GM10266 (cell line): Measurements from ENCODE around the gene AMMECR1.
"Not testable (repeated sequence)": the region's sequence is repeated elsewhere in the genome, so short reads cannot be mapped to it uniquely, and the experiment has no call there.

Experiments used
- DNase-seq: peaks from one replicate; pipeline ENCODE4 v3.0.0; 2012; ENCODE audit errors: extremely low spot score
- CTCF ChIP-seq: IDR thresholded peaks from 2 replicates; pipeline ENCODE4 v1.5.1; 2012; ENCODE audit warnings: mild to moderate bottlenecking, low read depth; ENCODE audit not compliant: control insufficient read depth, insufficient read depth; ENCODE audit errors: missing control alignments

Gene AMMECR1

GRCh38 chrX:110241816-110242215, 76.1 kb downstream of the AMMECR1 start:
- DNase-seq = no peak
- no peak for TF ChIP-seq CTCF

- DNase-seq = not testable (repeated sequence)
These were observed 79.6 kb downstream of the AMMECR1 start for GRCh38 chrX:110238259-110238658.

GRCh38 chrX:110231485-110231884, 86.4 kb downstream of the AMMECR1 start:
- DNase-seq = not testable (repeated sequence)

- not testable (repeated sequence) for DNase-seq
These were observed 88.3 kb downstream of the AMMECR1 start for GRCh38 chrX:110229497-110230111.

- DNase-seq = no peak
These were observed 89.4 kb downstream of the AMMECR1 start for GRCh38 chrX:110228453-110228852.

GRCh38 chrX:110226931-110227330, 91.0 kb downstream of the AMMECR1 start:
- no peak for DNase-seq
- TF ChIP-seq CTCF = no peak

More at GRCh38 chrX:110228453-110228852, 89.4 kb downstream of the AMMECR1 start:
- no peak for TF ChIP-seq CTCF

- DNase-seq = no peak
- TF ChIP-seq CTCF = no peak
These were observed 92.8 kb downstream of the AMMECR1 start for GRCh38 chrX:110224926-110225617.

GRCh38 chrX:110222497-110223257, 95.2 kb downstream of the AMMECR1 start:
- no peak for TF ChIP-seq CTCF
- DNase-seq = no peak
